Esophagus (tissue), 2 donors: ENCODE data around the gene TRIM73. TPM values are rescaled to one million over a fixed set of nuclear protein-coding genes. Genes with fewer than 3 reads are reported as not detected.
"Not testable (repeated sequence)": the region's sequence is repeated elsewhere in the genome, so short reads cannot be mapped to it uniquely, and the experiment has no call there.

ENCODE experiments used
- H3K27ac ChIP-seq, 2 donors: one replicate each; pipeline ENCODE4 v1.5.1; 2013; ENCODE audit warnings: low read depth in 2 of 2, mild to moderate bottlenecking in 2 of 2, inconsistent platforms in 1 of 2, low read length in 1 of 2, moderate library complexity in 1 of 2
- H3K27me3 ChIP-seq, 2 donors: one replicate each; pipeline ENCODE4 v1.6.1; 2013; ENCODE audit warnings: low read length in 2 of 2, control low read depth in 1 of 2, mild to moderate bottlenecking in 1 of 2; ENCODE audit not compliant: insufficient read depth in 2 of 2, control insufficient read depth in 1 of 2
- H3K36me3 ChIP-seq, 2 donors: one replicate each; pipeline ENCODE4 v1.6.1; 2013; ENCODE audit warnings: low read length in 1 of 2; ENCODE audit not compliant: control insufficient read depth in 2 of 2, insufficient read depth in 2 of 2
- H3K4me1 ChIP-seq, 2 donors: one replicate each; pipeline ENCODE4 v1.6.1; 2013; ENCODE audit warnings: low read length in 1 of 2; ENCODE audit not compliant: control insufficient read depth in 2 of 2, insufficient read depth in 2 of 2
- H3K4me3 ChIP-seq, 2 donors: one replicate each; pipeline ENCODE4 v1.5.1; 2013; ENCODE audit warnings: low read length in 2 of 2, mild to moderate bottlenecking in 2 of 2, low read depth in 1 of 2, moderate library complexity in 1 of 2
- H3K9me3 ChIP-seq, 2 donors: one replicate each; pipeline ENCODE4 v1.6.1; 2013; ENCODE audit warnings: mild to moderate bottlenecking in 2 of 2, low read depth in 1 of 2, low read length in 1 of 2, moderate library complexity in 1 of 2; ENCODE audit not compliant: control insufficient read depth in 2 of 2, insufficient read depth in 1 of 2
- WGBS, 2 donors: extraction: QIAGEN DNeasy Blood & Tissue Kit; methylation state at CpG; one replicate each; pipeline ENCODE4 v1.1.7; 2013; 5-methylcytosine and 5-hydroxymethylcytosine counted together
- polyA plus RNA-seq, 2 donors: library from polyadenylated mRNA; stranded (reverse); fragments of 200-250 nt; gene quantifications; one replicate each; pipeline ENCODE4 v1.2.3, GENCODE V29; 2013
- donor health status: healthy with polysubstance abuse.
- donor health status: Bipolar disorder and iron deficiency.

The TRIM73 gene
- polyA plus RNA-seq, 2 donors, result 1.5 to 2.9 TPM

DNA sequence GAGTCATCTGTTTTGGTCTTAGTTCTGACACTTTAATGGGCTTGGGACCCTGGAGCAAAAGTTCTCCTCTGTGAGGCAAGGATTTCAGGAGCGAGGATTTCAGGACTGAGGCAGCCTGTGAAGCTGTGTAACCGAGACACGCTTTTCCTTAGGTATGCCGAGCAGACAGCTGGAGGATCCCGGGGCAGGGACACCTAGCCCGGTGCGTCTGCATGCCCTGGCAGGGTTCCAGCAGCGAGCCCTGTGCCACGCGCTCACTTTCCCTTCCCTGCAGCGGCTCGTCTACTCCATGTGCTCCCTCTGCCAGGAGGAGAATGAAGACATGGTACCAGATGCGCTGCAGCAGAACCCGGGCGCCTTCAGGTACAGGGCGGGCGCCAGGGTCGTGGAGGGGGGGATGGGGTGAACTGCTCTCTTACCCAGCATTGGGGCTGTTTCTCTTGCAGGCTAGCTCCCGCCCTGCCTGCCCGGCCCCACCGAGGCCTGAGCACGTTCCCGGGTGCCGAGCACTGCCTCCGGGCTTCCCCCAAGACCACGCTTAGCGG lies 20.5 kb downstream of the TRIM73 start:
- not testable (repeated sequence) for H3K9me3 ChIP-seq, H3K4me3 ChIP-seq, H3K4me1 ChIP-seq, H3K36me3 ChIP-seq, H3K27me3 ChIP-seq, H3K27ac ChIP-seq
- WGBS, 2 donors, result 70 to 74% methylated on average over 14 to 21 of the region's 27 CpGs

GRCh38 chr7:75416787-75417186 lies 21.4 kb downstream of the TRIM73 start:
- H3K4me1 ChIP-seq, H3K27ac ChIP-seq, H3K4me3 ChIP-seq, H3K36me3 ChIP-seq, H3K27me3 ChIP-seq, H3K9me3 ChIP-seq: not testable (repeated sequence)
- 85 to 87% methylated on average over 8 of the region's 9 CpGs for WGBS, 2 donors

GRCh38 chr7:75418292-75418858 lies 22.9 kb downstream of the TRIM73 start:
- not testable (repeated sequence) for H3K4me3 ChIP-seq, H3K27ac ChIP-seq, H3K9me3 ChIP-seq, H3K27me3 ChIP-seq, H3K36me3 ChIP-seq, H3K4me1 ChIP-seq
- 87 to 94% methylated on average over 12 to 16 of the region's 20 CpGs for WGBS, 2 donors

DNA sequence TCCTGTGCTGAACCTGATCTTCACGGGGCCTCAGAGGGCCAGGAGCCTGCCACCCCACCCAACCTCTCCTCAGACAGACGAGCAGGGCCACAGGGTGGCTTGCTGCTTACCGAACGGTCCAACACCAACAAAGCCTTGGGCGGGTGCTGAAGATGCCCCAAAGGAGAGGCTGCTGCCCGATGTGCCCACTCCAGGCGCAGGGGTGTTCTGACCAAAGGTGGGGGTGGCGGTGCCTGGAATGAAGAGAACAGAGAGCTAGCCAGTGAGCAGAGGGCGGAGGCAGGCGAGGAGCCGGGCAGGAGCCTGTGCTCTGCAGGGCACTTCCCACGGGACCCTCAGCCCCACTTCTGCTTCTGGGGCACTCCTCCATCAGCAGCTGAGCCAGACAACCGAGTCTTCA lies 23.8 kb downstream of the TRIM73 start:
- not testable (repeated sequence) for H3K27me3 ChIP-seq, H3K4me3 ChIP-seq, H3K9me3 ChIP-seq, H3K27ac ChIP-seq, H3K36me3 ChIP-seq, H3K4me1 ChIP-seq
- WGBS, 2 donors, result 81 to 89% methylated on average over 11 to 12 of the region's 13 CpGs

GRCh38 chr7:75419693-75420092 lies 24.3 kb downstream of the TRIM73 start:
- H3K4me1 ChIP-seq, H3K27me3 ChIP-seq, H3K27ac ChIP-seq, H3K9me3 ChIP-seq, H3K36me3 ChIP-seq, H3K4me3 ChIP-seq: not testable (repeated sequence)
- 56 to 65% methylated on average over 7 to 11 of the region's 13 CpGs for WGBS, 2 donors

DNA sequence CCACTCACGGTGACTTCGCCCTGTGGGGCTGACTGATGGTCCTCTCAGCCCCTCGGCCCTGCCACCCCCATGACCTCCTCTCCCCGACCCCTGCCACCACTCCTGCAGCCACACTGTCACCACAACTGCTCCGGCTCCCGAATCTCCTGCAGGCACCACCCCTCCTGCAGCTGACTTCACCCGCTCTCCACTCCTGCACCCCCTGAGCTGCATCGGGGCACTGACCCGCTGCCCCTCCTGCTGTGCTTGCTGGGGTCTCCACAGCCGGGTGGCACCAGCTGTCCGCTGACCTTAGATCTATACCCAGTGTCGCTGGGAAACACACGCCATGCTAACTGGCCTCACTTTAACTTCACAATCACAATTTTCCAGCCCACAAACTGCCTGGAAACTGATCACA lies 24.7 kb downstream of the TRIM73 start:
- H3K4me3 ChIP-seq, H3K4me1 ChIP-seq, H3K27ac ChIP-seq, H3K9me3 ChIP-seq, H3K27me3 ChIP-seq, H3K36me3 ChIP-seq: not testable (repeated sequence)
- WGBS, 2 donors, result 89 to 90% methylated on average over 10 of the region's 13 CpGs

DNA sequence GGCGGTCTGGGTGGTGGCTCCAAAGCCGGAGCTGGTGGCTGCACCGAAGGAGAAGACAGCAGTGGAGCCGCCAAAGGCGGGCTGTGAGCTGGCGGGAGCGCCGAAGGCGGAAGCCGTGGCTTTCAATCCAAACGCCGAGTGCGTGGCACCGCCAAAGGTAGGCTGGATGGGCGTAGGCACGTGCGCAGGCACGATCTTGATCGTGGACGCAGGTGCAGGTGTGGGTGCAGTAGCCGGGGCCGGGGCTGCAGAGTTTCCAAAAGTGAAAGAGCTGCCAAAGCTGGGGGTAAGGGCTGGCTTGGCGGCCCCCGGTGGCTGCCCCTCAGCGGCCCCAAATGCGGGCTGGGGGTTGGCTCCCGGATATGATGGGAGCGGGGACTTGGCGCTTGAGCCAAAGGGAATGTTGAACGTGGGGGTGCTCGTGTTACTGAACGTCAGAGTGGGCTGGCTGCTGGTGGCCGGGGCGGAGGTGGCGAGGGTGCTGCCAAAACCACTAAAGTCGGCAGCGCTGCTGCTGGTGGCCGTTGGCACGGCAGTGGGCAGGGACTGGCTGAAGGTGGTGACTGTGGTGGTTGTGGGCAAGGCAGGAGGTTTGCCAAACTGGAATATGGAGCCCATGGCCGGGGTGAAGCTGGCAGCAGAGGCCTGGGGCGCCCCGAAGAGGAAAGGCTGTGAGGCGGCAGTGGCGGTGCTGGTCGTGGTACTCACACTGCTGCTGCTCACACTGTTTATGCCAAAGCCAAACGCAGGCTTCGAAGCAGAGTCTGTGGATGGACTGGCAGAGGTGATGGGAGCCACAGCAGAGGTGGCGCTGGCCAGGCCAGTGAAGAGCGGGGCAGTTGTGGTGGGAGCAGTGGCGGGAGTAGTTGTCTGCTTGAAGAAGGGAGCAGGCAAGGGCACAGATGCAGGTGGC lies 26.6 kb downstream of the TRIM73 start:
- H3K27ac ChIP-seq, H3K36me3 ChIP-seq, H3K4me3 ChIP-seq, H3K9me3 ChIP-seq, H3K4me1 ChIP-seq, H3K27me3 ChIP-seq: not testable (repeated sequence)
- WGBS, 2 donors, result 94% methylated on average over 23 to 34 of the region's 50 CpGs

- H3K4me1 ChIP-seq, H3K36me3 ChIP-seq, H3K4me3 ChIP-seq, H3K9me3 ChIP-seq, H3K27me3 ChIP-seq, H3K27ac ChIP-seq: not testable (repeated sequence)
- 86 to 89% methylated on average over 9 to 12 of the region's 15 CpGs for WGBS, 2 donors
Observed at GRCh38 chr7:75423481-75423880, 28.1 kb downstream of the TRIM73 start.

DNA sequence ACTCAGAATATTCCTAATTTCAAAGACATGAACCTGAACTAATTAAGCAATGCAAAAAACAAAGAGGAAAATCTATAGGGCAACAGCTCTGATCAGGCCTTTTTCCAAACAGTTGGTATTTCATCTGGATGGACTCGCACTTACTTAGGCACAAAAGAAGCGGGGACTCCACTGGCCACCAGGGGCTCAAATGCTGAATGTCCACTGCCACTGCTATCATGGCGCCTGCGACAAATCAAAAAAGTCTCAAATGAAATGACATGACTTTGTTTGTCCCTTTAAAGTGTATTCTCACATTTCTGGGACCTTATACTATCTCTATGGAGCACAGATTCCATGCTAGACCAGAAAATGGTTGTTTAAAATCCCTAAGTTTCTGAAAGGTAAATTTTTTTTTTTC lies 43.6 kb downstream of the TRIM73 start:
- H3K9me3 ChIP-seq, H3K27me3 ChIP-seq, H3K4me1 ChIP-seq, H3K27ac ChIP-seq, H3K4me3 ChIP-seq: not testable (repeated sequence)
- peaks cover 5 to 10% of the 10 kb centered on the region in 2 donors for H3K36me3 ChIP-seq
- 97 to 98% methylated on average over 4 of the region's 4 CpGs for WGBS, 2 donors

- 0 to 1% methylated on average over 5 to 19 of the region's 37 CpGs for WGBS, 2 donors
- H3K36me3 ChIP-seq, H3K9me3 ChIP-seq, H3K4me1 ChIP-seq, H3K27ac ChIP-seq, H3K27me3 ChIP-seq: not testable (repeated sequence)
- H3K4me3 ChIP-seq, result peak overlapping the region; percentile 28 to 29
Observed at GRCh38 chr7:75442101-75442464, 46.7 kb downstream of the TRIM73 start.
